ENCODE results near the gene MYOG.

The MYOG gene

GRCh38 chr1:203090421-203091198 is 4.8 kb upstream of the MYOG start:
- DNase-seq = no peak

GRCh38 chr1:203089651-203090045 is 3.8 kb upstream of the MYOG start:
- DNase-seq = no peak

GRCh38 chr1:203089001-203089650 is 3.3 kb upstream of the MYOG start:
- DNase-seq = no peak

DNA sequence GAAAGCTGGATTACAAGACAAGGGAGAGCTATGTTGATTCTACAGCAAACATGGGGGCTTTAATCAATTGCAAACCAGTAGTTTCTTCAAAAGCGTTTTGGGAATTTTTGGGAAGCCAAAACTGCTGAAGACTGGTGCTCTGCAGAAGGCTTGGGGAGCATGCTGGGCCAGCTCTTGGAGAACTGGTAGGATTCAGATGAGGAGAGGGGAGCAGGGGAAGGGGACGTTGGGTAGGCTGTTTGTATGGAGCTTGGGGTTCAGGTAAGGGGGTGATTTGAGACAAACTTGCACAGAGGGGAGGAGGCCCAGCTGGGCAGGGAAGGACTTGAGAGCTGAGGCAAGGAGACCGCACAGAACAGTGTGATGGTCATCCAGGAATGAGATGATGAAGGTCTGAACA is 2.6 kb upstream of the MYOG start:
- no peak for DNase-seq

DNA sequence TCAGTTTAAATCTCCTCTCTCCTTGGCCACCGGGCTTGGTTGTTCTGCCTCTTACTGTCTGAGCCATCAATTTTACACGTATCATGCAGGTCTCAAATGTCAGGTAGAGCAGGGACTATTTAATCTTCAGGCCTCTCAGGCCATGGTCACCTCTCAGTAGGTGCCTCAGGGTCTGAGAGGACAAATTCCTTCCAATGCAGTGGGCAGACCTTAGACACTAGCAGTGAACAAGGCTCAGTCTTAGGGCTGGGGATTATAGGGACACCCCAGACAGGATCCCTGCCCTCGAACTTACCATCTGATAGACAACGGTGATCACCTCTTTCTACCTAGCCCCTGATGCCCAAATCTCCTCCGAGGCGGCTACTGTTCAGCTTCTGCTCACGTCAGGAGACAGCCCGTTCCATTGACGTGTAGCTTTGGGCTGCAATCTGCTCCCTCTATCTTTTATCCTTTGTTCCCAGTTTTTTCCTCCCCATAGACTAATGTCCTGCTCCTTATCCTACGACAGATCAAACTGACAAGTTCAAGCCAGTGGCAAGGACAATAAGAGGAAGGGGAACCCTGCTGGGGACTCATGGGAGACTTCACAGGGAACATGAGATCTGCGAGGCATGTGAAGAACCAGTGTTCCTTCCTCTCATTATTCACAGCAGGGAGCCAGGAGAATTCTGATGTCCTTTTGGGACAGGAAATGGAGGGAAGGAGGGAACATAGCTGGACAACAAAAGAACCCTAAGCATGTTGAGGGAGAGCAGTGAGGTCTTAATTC is 1.4 kb upstream of the MYOG start:
- no peak for DNase-seq

GRCh38 chr1:203084588-203085527 is 954 bp downstream of the MYOG start:
- DNase-seq = no peak

DNA sequence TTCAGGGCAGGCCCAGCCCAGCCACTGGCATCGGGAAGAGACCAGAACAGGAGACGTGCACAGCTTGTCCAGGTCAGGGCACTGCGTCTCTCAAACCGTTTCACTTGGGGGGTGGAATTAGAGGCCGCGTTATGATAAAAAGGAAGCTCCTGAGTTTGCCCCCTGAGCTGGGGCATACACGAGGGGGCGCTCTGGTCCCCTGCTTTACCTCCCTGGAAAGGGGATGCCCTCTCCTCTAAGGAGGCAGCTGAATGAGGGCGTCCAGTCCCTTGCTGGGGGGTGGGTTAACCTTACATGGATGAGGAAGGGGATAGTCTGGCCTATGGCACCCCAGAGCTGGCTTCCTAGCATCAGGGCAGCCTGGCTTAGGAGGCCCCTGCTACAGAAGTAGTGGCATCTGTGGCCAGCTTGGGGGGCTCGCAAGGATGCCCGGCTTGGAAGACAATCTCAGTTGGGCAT is 2.3 kb downstream of the MYOG start:
- no peak for DNase-seq

DNA sequence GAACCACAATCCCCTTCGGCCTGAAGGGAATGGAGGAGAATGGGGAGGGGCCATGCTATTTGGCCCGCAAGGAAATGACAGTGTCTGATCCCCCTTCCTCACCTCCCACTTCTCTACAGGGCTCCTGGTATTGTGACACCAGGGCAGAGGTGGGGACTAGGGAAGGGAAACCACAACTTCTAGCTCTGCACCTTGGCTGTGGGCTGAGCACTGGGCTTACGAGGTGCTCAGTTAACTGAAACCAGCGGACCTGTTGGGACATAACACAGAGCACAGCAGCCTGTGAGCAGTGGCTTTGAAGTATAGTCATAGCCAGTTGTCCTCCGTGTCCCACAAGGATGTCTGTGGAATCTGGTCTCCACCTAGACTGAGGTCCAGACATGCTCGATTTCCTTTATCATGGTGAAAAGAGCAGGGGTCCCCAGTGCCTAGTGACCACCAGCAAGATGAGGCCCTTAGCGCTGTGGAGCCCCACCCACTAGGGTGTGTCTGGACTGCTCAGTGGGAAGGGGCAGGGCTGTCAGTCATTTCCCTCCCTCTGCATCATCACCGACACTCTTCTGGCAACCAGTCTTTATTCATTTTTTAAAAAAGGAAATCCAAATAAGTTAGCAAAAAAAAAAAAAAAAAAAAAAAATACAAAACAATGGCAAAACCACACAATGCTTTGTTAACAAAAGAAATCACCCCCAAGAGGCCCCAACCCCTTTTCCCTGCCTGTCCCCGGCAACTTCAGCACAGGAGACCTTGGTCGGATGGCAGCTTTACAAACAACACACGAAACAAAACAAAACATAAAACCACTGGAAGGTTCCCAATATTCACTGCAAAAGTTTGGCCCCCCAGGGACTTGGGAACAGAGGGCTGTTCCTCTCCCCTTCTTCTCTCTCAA is 3.0 kb downstream of the MYOG start:
- no peak for DNase-seq

DNA sequence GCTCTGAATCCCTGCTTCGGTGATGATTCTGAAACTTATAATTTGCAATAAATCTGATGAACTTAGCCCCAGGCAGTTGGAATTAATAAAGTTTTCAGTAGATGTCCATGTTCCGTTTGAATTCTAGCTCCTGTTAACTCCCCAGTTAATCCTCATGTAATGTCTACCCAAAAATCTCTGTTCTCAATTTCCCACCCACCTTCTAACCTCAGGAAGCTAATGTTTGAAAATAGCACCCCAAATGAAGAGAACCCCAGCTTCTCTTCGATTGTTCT is 3.6 kb downstream of the MYOG start:
- DNase-seq = no peak

DNA sequence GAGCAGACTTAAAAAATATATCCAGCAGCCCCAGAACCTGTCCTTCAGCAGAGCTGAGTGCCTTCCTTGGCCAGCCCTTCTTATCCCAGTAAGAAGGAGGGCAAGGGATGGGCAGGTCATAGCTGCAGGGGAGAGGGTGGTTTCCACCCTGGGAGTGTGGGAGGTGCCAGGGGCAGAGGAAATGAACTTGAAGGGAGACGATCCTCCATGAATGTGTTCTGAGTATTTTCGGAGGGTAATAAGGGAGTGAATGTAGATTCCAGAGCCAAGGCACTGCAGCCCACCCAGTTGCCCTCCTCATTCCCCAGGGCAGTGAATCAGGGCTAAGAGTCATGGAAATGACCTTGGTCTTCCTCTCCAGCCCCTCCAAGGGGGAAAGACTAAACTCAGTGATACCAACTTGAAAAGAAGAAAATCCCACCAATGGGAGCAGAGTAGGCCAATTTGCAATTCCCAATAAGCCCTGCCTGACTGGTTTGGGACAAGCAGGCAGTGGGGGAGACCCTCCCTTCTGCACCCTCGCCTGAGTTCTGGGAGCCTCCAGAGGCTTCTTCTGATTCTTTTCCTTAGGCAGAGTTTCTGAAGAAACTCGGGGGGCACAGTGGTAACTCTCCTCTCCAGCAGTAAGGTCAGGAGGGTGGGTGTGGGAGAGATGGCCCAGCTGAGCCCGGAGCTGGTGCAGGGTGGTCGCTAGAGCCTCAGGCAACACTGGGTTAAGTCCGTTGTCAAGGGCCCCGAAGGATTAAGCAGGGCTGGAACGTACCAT is 4.2 kb downstream of the MYOG start:
- DNase-seq = no peak

DNA sequence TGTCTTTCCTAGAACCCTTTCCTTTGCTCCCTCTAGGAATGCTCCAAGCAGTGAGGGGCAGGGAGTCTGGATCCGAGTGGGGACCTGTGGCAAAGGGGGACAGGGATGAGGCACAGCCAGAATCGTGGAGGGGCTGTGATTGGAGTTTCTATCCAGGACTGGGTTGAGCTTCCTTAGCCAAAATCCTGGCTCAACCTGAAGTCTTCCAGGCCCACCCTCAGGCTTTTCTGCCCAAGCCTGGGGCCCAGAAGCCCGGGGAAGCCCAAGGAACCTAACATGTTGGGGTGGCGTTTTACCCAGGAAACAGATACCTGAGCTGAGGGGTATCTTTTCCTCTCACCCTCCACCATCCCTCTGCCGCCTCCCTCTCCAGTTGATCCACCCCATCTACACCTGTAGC is 5.4 kb downstream of the MYOG start:
- no peak for DNase-seq

DNA sequence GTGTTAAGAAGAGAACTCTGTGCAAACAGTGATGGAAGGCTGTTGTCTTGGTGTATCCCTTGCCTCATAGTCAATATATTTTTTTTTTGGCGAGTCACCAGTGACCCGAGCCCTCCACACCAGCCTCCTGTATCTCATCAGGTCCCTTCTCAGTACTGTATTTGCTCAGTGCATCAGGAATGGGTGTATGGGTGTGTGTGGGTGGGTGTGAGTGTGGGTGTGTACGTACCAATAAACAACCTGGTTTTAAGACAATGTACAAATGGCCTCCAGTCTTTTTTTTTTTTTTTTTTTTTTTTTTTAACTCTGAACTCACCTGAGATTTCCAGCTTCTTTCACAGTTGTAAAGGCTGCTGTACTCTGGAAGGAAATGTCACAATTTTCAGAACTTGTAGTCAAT is 7.3 kb downstream of the MYOG start:
- DNase-seq = no peak

DNA sequence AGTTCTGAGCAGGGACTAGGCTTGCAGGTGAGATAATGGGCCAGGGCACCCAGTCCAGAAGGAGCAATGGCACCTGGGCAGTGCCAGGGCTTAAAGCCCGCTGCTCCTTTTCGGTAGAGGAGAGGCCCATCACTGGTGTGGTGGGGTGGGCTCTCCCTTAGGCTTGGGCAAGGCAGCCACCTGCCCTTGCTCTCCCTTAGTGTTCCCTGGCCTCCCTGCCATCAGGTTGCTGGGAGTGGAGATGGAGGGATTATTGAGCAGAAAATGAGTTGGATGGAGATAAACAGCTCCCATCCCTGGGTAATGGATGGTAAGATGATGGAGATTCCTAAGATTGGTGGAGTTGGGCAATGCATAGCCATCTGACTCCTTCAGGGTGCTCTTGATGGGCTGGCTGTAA is 7.9 kb downstream of the MYOG start:
- DNase-seq = no peak

GRCh38 chr1:203077367-203077766 is 8.4 kb downstream of the MYOG start:
- DNase-seq = no peak

GRCh38 chr1:203076031-203076511 is 9.7 kb downstream of the MYOG start:
- DNase-seq = no peak

GRCh38 chr1:203075236-203076030 is 10.4 kb downstream of the MYOG start:
- no peak for DNase-seq

DNA sequence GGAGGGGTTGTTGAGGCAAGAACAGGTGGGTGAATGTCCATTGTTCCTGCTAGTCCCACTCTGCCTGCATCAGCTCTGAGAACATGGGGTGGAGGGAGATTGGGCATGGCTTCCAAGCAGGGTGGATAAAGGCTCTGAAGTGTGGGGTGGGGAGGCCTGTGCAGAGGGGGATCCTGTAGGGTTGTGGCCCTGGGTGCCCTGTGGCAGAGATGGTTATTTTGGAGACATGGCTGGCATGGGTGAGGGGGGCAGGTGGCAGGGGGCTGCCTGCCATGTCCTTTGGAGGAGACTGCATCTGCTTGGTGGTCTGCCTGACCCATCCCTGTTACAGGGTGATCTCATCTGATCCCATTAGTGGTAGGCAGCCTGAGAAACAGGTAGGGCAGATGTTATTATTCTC is 11.2 kb downstream of the MYOG start:
- no peak for DNase-seq

- no peak for DNase-seq
Observed at GRCh38 chr1:203073469-203073868, 12.3 kb downstream of the MYOG start.

GRCh38 chr1:203072911-203073310 is 12.9 kb downstream of the MYOG start:
- no peak for DNase-seq

DNA sequence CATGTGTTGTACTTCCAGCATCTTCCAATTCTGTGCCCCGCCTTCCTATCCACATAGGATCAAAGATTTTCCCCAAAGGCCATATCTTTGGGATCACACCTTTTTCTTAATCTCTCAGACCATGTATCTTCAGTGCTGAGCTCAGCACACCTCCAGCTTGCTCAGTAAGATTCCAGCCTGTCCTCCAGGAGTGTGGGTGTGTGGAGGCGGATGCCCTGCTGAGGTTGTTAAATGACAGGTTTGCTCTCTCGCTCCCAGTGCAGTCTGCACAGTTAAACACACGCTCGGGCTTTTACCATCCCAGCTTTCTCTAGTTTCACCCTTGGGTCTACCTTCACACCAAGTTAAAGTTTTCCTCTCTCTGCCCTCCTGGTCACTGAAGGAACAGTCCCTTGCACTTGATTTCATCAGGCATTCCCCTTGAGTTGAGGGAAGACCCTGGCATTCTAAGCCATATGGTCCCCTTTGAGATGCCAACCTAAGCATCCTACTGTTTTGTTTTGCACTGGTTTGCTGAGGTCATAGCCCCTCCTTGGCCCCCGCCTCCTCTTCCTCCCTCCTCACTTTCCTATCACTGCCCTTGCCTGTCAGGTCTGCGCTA is 13.7 kb downstream of the MYOG start:
- no peak for DNase-seq

Data from effector CD8-positive, alpha-beta T cell (primary cell).